Panc1 (cell line): Measurements from ENCODE around the gene CPM. TPM values are rescaled to one million over a fixed set of nuclear protein-coding genes. Genes with fewer than 3 reads are reported as not detected.

Source experiments
- ATAC-seq: fragments of 200-7000 bp; cut with Tn5 transposase; 2 replicates; pipeline ENCODE4 v1.9.1; 2020; ENCODE audit warnings: mild to moderate bottlenecking, moderate library complexity
- BruUV-seq: library from RNA; stranded (reverse); fragments of 400-500 nt; replicated peaks from 2 replicates; lab custom pipeline; 2021; lab: Mats Ljungman, UMichigan
- CTCF ChIA-PET: fragments of 300-600 bp; sonication (Branson Sonifier 250); formaldehyde crosslinking; loops from one replicate; lab custom pipeline; 2022; ENCODE audit warnings: antibody characterized with exemption; lab: Charles Lee
- POLR2A ChIA-PET: fragments of 300-600 bp; sonication (Branson Sonifier 250); formaldehyde crosslinking; loops from one replicate; lab custom pipeline; 2022; ENCODE audit warnings: antibody characterized with exemption; lab: Charles Lee
- DNase-seq: peaks from one replicate; pipeline ENCODE4 v3.0.0-alpha.2; 2010; ENCODE audit warnings: low read depth, low spot score
- H3K27ac ChIP-seq: 2 replicates; pipeline ENCODE4 v1.5.1; 2011; ENCODE audit warnings: mild to moderate bottlenecking, low read length, inconsistent platforms
- H3K27me3 ChIP-seq: fragments of 200-500 bp; sonication (Bioruptor generic); 2 replicates; pipeline ENCODE4 v1.6.0; 2014; ENCODE audit warnings: low read length, inconsistent platforms; ENCODE audit not compliant: control insufficient read depth, insufficient read depth
- H3K36me3 ChIP-seq: fragments of 200-500 bp; sonication (Bioruptor generic); 2 replicates; pipeline ENCODE4 v1.5.1; 2014; ENCODE audit warnings: inconsistent platforms, mild to moderate bottlenecking, low read length, moderate library complexity; ENCODE audit not compliant: control insufficient read depth, insufficient read depth
- H3K4me1 ChIP-seq: 2 replicates; pipeline ENCODE4 v1.5.1; 2011; ENCODE audit warnings: inconsistent platforms, mild to moderate bottlenecking, low read length, moderate library complexity; ENCODE audit not compliant: control insufficient read depth, insufficient read depth
- H3K4me3 ChIP-seq, 2 experiments: 2 replicates each; pipeline ENCODE4 v1.5.1; 2011 to 2012; ENCODE audit warnings: low read depth in 2 of 2, low read length in 2 of 2, mild to moderate bottlenecking in 2 of 2, inconsistent platforms in 1 of 2, moderate library complexity in 1 of 2
- H3K9me3 ChIP-seq: fragments of 200-500 bp; sonication (Bioruptor generic); 2 replicates; pipeline ENCODE4 v1.5.1; 2014; ENCODE audit warnings: low read depth, mild to moderate bottlenecking, inconsistent platforms, low read length, moderate library complexity; ENCODE audit not compliant: control insufficient read depth, insufficient read depth
- CTCF ChIP-seq: fragments of 450-650 bp; IDR thresholded peaks from 2 replicates; pipeline ENCODE4 v1.5.1; 2017; ENCODE audit warnings: mild to moderate bottlenecking
- POLR2AphosphoS5 ChIP-seq: IDR thresholded peaks from 2 replicates; pipeline ENCODE4 v1.6.1; 2012; ENCODE audit warnings: mild to moderate bottlenecking, low read depth, low read length, moderate library complexity
- SIN3A ChIP-seq: IDR thresholded peaks from 2 replicates; pipeline ENCODE4 v1.6.1; 2012; ENCODE audit warnings: low read depth, mild to moderate bottlenecking, low read length, moderate library complexity, borderline replicate concordance; ENCODE audit not compliant: insufficient read depth
- TCF7L2 ChIP-seq: IDR thresholded peaks from 2 replicates; pipeline ENCODE4 v1.6.1; 2011; ENCODE audit warnings: mild to moderate bottlenecking, low read depth, low read length, inconsistent platforms
- in situ Hi-C: cut with HindIII; loops from 2 replicates; pipeline ENCODE4 v1.10.0; 2016; ENCODE audit warnings: low sequenced_read_pairs, low pct_unique_long_range_greater_than_20kb
- intact Hi-C: fragments of 100-400 bp; cut with micrococcal nuclease; formaldehyde crosslinking; loops from one replicate; pipeline ENCODE4 v1.10.0; 2022; ENCODE audit not compliant: unreplicated experiment
- total RNA-seq: library from RNA; stranded (reverse); gene quantifications from one replicate; pipeline ENCODE4 v1.2.1, GENCODE V29; 2021; ENCODE audit not compliant: unreplicated experiment
- TF ChIP-seq, protein P1 (sequence below), 2 experiments: IDR thresholded peaks; 2 replicates each; pipeline ENCODE4 v1.6.1; 2011 to 2012; ENCODE audit warnings: low read depth in 2 of 2, control low read depth in 1 of 2, low read length in 1 of 2, mild to moderate bottlenecking in 1 of 2, moderate library complexity in 1 of 2; ENCODE audit not compliant: insufficient read depth in 1 of 2

The CPM gene
- total RNA-seq, 1 experiment from 2014 or later: 11.2 TPM

DNA sequence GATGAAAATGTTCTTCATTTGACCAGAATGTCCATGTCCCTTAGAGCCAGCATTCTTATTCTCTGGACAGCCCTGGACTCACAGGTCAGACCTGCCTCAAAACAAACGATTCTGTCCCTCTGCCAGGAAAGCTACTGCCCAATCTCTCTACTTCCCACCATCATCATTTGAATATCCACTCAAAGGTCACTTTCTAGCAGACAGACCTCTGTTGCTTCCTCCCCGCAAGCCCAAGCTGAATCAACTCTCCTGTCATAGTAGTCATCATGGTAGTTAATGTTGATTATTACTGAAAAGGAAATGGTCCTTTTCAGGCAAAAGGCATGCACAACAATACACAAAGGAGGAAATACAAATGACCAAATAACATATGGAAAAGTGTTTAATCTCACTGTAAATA is 39.6 kb upstream of the CPM start:
- Histone ChIP-seq H3K4me3 (no peak overlapping the region), H3K36me3 (no peaks in the 10 kb centered on the region), H3K4me1 (no peaks in the 10 kb centered on the region), H3K27me3 (no peaks in the 10 kb centered on the region), H3K27ac (no peak overlapping the region), H3K9me3 (no peaks in the 10 kb centered on the region)
- intact Hi-C loops: no loop called here
- POLR2A ChIA-PET: no interaction called here
- BruUV-seq: no TSS peak
- ATAC-seq (no peak), DNase-seq (no peak)
- CTCF ChIA-PET: no interaction called here
- TF ChIP-seq, protein P1, sequence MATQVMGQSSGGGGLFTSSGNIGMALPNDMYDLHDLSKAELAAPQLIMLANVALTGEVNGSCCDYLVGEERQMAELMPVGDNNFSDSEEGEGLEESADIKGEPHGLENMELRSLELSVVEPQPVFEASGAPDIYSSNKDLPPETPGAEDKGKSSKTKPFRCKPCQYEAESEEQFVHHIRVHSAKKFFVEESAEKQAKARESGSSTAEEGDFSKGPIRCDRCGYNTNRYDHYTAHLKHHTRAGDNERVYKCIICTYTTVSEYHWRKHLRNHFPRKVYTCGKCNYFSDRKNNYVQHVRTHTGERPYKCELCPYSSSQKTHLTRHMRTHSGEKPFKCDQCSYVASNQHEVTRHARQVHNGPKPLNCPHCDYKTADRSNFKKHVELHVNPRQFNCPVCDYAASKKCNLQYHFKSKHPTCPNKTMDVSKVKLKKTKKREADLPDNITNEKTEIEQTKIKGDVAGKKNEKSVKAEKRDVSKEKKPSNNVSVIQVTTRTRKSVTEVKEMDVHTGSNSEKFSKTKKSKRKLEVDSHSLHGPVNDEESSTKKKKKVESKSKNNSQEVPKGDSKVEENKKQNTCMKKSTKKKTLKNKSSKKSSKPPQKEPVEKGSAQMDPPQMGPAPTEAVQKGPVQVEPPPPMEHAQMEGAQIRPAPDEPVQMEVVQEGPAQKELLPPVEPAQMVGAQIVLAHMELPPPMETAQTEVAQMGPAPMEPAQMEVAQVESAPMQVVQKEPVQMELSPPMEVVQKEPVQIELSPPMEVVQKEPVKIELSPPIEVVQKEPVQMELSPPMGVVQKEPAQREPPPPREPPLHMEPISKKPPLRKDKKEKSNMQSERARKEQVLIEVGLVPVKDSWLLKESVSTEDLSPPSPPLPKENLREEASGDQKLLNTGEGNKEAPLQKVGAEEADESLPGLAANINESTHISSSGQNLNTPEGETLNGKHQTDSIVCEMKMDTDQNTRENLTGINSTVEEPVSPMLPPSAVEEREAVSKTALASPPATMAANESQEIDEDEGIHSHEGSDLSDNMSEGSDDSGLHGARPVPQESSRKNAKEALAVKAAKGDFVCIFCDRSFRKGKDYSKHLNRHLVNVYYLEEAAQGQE (IDR thresholded peaks at IDR 0.05; ENCODE audit: insufficient read depth in 1 of 2, low read depth in 2 of 2, low read length in 1 of 2): no peak
- TF ChIP-seq CTCF (no peak), TCF7L2 (no peak), POLR2AphosphoS5 (no peak), SIN3A (no peak)
- in situ Hi-C loops: no loop called here

- no peaks in the 10 kb centered on the region for H3K4me1 ChIP-seq
- DNase-seq: no peak
- no peaks in the 10 kb centered on the region for H3K27me3 ChIP-seq
- CTCF ChIA-PET: no interaction called here
- POLR2A ChIA-PET: no interaction called here
- BruUV-seq: no TSS peak
- in situ Hi-C loops: no loop called here
- H3K4me3 ChIP-seq: no peak overlapping the region
- no peaks in the 10 kb centered on the region for H3K36me3 ChIP-seq
- H3K9me3 ChIP-seq: no peaks in the 10 kb centered on the region
- intact Hi-C loops: no loop called here
- no peak for ATAC-seq
- no peak overlapping the region for H3K27ac ChIP-seq
- TF ChIP-seq POLR2AphosphoS5 (no peak), SIN3A (no peak), CTCF (no peak), TCF7L2 (no peak)
- TF ChIP-seq, protein P1 (IDR thresholded peaks at IDR 0.05; ENCODE audit: insufficient read depth in 1 of 2, low read depth in 2 of 2, low read length in 1 of 2): no peak
Measured at GRCh38 chr12:68971404-68971803, 38.4 kb upstream of the CPM start.
